PC-9 (cell line): ENCODE data around the gene PDE4D.

Source experiments
- EZH2 ChIP-seq: fragments of 200-600 bp; sonication (generic); IDR thresholded peaks from 2 replicates; pipeline ENCODE4 v1.8.0; 2017; ENCODE audit warnings: antibody characterized with exemption, low read depth
- TF ChIP-seq, protein P1 (sequence below): fragments of 200-600 bp; sonication (generic); conservative IDR thresholded peaks from 2 replicates; pipeline ENCODE4 v1.6.1; 2017; ENCODE audit warnings: mixed run types, antibody characterized with exemption, mild to moderate bottlenecking, moderate library complexity

DNA sequence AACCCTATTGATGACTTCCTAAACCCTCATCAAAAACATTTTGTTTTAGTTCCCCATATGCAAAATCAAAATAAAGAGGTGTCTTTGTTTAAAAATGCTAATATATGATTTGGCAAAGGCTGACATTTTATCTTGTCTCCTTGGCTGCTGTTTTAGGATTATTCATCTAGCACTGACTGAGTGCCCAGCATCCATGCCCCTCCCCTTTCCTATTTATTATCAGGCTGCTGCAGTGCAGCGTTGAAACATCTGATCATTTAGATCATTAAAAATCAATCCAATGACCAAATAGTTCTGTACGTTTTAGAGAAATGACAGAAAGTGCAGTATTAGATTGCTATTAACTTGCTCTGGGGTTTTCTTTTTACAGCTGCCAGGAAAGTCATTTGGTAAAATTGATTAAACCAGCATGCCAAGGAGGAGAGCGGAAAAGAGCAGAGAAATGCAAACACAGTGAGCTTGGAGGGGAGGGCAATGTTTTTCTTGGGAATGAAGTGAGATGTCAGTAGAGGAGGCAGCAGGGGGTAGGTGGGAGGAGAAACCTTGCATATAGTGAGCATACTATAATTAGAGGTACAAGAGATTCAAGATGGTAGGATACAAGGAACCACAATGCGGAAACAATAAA, 286.3 kb downstream of the PDE4D start:
- TF ChIP-seq, protein P1, sequence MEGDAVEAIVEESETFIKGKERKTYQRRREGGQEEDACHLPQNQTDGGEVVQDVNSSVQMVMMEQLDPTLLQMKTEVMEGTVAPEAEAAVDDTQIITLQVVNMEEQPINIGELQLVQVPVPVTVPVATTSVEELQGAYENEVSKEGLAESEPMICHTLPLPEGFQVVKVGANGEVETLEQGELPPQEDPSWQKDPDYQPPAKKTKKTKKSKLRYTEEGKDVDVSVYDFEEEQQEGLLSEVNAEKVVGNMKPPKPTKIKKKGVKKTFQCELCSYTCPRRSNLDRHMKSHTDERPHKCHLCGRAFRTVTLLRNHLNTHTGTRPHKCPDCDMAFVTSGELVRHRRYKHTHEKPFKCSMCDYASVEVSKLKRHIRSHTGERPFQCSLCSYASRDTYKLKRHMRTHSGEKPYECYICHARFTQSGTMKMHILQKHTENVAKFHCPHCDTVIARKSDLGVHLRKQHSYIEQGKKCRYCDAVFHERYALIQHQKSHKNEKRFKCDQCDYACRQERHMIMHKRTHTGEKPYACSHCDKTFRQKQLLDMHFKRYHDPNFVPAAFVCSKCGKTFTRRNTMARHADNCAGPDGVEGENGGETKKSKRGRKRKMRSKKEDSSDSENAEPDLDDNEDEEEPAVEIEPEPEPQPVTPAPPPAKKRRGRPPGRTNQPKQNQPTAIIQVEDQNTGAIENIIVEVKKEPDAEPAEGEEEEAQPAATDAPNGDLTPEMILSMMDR, result no peak
- TF ChIP-seq EZH2, result no peak
